Endometrial microvascular endothelial cells (primary cell): Measurements from ENCODE around the gene IL18BP. TPM values are rescaled to one million over a fixed set of nuclear protein-coding genes. Genes with fewer than 3 reads are reported as not detected.

Source experiments
- in situ Hi-C: cut with HindIII; loops from 2 replicates; pipeline ENCODE4 v1.10.0; 2017; ENCODE audit warnings: low sequenced_read_pairs, low pct_unique_long_range_greater_than_20kb; ENCODE audit errors: inconsistent ontology term
- total RNA-seq: library from RNA; depleted of rRNA; stranded (reverse); fragments of >200 nt; gene quantifications from one replicate; pipeline ENCODE4 v1.2.3, GENCODE V29; 2015; ENCODE audit errors: inconsistent ontology term

Gene IL18BP
- total RNA-seq = 8.8 TPM

DNA sequence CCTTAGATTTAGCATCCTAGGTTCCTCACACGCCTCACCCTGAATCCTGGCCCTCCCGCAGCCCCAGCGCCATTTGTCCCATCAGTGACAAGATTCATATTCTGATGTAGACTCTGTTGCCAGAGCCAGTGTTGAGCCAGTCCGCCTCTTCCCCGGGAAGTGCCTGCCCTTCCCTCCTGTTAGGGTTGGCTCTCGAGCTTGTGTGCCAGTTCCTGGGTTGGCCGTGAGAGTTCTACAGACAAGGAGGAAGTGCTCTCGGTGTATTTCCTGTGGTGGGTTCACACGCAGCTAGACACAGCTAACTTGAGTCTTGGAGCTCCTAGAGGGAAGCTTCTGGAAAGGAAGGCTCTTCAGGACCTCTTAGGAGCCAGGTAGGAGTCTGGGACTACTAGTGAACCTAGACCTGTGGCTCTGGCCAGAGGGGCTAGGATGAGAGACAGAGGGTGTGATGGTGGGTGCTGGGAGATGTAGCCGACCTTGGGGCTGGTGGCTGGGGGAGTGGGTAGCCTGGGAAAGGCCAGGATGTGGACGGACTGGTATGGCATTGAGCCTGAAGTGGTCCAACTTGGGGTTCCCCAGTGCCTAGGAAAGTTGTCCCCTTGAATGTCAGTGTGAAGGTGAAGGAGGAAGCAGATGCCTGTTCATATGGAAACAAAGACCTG lies at the start of gene IL18BP:
Gene IL18BP, plus strand, starts transcription at position 261 of the 662 bp plus-strand sequence. CDS start 1,076 bp downstream, outside the sequence.
- in situ Hi-C loops = no loop called here

DNA sequence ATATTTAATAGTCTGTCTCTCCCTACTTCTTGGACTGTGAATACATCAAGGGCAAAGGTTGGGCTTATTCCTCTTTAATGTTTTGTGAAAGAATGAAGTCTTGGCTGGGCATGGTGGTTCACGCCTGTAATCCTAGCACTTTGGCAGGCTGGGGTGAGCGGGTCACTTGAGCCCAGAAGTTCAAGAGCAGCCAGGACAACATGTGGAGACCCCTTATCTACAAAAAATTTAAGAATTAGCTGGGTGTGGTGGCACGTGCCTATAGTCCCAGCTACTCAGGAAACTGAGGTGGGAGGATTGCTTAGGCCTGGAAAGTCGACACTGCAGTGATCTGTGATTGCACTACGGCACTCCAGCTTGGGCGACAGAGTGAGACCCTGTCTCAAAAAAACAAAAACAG lies 49.7 kb upstream of the IL18BP start:
- in situ Hi-C loops = no loop called here

DNA sequence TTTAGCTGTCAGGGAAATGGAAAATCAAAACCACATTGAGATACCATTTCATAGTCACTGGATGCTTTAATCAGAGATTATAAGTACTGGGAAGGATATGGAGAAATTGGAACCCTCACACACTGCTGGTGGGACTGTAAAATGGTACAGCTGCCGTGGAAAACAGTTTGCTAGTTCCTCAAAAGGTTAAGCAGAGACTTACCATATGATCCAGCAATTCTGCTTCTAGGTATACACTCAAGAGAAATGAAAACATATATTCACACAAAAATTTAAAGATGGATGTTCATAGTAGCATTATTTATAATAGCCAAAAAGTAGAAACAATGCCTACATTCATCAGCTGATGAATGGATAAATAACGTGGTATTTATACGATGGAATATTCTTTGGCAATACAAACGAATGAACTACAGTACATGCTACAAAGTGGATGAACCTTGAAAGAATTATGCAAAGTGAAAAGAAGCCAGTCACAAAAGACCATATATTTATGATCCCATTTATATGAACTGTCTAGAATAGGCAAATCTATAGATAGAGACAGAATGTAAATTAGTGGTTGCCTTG lies 46.9 kb upstream of the IL18BP start:
- in situ Hi-C loops = no loop called here

DNA sequence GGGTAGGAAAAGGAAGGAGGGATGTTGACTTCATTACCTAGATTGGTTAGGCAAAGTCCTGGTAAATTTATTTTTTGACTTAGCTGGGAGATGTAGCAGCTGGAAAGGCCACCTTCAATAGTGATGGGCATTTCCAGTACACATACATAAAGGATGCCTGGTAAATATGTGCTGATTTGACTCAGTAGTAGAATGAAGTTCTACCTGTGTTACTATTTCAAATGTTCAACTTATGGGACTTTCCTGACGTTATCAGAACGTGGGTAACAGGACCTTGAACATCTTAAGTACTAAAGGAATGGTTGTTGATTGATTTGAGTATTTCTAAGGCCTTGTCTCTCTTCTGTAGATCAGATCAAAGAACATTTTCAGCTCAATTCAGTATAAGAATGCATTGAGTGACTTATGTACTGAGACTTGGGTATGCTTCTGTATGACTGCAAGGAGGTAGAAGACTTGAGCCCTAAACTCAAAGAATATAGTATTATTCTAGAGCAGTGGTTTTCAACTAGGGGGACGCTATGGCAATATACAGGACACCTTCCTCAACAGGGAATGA lies 42.7 kb upstream of the IL18BP start:
- in situ Hi-C loops = no loop called here

DNA sequence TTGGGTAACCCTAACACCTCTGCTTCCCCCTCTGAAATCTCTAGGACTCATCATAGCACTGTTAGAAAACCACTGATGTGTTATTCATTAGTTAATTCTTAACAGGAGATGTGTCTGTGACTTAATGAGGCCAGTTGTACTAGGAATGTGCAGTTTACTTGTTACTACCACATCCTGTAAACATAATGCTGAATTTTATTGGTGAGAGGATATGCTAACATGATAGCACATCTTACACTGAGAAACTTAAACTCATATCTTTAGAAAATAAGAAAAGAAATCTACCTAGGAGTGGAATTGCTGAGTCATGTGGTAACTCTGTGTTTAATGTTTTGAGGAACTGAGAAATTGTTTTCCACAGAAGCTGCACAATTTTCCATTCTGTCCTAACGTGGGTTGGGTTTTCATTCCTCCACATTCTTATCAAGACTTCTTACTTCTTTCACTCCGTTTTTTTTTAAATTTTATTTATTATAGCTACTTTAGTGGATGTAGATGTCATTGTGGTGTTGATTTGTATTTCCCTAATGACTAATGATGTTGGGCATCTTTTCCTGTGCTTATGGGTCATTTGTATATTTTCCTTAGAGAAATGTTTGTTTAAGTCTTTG lies 36.2 kb upstream of the IL18BP start:
- in situ Hi-C loops = no loop called here

DNA sequence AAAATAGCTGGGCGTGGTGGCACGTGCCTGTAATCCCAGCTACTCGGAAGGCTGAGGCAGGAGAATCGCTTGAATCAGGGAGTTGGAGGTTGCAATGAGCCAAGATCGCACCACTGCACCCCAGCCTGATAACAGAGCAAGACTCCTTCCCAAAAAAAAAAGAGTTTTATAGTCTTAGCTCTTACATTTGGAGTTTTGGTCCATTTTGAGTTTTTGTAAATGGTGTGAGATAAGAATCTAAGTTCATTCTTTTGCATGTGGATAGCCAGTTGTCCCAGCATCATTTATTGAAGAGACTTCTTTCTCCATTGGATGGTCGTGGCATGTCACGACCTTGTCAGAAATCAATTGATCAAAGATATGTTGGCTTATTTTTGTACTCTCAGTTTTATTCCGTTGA lies 35.2 kb upstream of the IL18BP start:
- in situ Hi-C loops = no loop called here

DNA sequence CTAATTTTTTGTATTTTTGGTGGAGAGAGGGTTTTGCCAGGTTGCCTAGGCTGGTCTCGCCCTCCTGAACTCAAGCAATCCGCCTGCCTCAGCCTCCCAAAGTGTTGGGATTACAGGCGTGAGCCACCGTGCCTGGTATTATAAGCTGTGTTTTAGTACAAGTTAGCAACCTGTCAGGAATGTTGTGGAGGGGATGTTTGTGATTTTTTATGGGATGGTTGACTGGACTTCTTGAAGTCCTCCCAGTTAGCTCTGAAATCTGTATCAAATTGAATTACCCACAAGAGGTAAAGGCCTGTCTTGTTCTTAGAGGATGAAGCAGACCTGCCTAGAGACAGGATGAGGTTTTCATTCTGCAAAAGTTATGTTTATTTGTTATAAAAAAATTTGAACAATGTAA lies 34.1 kb upstream of the IL18BP start:
- in situ Hi-C loops = no loop called here

DNA sequence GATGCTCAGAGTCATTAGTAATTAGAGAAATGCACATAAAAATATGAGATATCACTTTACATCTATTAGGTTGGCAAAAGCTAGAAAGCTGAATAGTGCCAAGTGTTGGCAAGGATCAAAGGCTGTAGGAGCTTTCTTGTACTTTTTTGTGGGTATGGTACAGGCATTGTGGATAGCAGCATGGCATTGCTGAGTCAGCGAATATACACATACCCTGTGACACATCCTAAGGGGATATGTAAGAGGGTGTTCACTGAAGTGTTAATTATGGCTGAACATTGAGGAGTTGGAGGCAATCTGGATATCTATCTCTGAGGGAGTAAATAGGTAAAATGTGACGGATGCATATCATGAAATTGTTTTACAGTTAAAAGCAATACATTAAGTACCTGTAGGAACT lies 27.0 kb upstream of the IL18BP start:
- in situ Hi-C loops = no loop called here

DNA sequence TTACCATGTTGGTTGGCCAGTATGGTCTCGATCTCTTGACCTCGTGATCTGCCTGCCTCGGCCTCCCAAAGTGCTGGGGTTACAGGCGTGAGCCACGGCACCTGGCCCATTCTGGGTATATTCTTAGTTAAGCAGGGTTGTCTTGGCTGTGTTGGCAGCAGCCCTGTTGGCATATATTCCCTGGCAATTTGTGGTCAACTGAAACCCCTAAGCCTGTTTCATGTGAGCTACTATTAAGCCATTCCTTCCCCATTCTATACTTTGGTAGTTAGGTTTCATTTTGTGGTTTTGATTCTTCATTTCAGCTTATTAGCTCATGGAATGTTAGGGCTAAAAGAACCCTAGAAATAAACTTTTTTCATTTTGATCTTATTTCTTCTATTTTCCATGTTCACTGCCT lies 22.2 kb upstream of the IL18BP start:
- in situ Hi-C loops = no loop called here

DNA sequence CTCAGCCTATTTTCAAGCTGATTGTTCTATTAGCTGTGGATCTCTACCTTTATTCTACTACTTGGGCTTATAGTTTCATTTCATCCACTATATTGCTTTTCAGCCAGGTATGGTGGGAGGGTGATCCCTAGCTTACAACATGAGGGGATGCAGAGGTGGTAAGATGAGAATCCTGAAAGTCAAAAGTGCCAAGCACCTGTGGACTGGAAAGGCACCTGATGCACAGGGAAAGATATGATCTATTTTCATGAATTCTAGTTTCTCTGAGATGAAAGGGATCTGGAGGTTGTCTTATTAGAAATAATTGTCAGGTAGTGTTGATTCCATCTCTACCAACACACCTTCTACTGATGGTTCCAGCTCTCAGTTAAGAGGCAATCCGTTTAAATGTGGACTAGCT lies 21.6 kb upstream of the IL18BP start:
- in situ Hi-C loops = no loop called here

DNA sequence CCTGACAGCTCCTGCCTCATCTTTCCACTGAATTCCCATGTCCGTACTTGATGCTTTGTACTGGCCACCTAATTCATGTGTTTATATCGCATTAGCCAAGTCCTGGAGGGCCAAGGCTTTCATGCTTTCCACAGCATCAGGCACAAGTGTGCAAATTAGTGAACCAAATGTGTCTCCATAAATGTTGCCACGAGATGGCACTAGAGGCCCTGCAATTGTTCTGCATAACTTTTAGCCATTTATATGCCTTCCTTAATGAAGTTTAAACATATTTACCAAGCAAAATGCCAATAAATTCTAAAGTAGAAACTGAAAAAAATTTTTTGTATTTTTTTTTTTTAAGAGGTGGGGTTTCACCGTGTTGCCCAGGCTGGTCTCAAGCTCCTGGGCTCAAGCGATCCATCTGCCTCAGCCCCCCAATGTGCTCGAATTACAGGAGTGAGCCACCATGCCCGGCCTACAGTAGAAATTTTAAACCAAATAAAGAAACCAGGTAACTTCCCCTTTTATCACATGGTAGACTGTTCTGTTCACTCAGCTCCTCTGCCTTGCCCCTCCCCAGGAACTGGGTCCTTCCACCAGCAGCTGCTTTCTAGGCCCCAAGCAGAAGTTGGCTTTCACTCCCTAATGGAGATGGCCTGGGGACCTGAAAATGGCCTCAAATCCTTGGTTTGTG lies 20.8 kb upstream of the IL18BP start:
- in situ Hi-C loops = no loop called here

DNA sequence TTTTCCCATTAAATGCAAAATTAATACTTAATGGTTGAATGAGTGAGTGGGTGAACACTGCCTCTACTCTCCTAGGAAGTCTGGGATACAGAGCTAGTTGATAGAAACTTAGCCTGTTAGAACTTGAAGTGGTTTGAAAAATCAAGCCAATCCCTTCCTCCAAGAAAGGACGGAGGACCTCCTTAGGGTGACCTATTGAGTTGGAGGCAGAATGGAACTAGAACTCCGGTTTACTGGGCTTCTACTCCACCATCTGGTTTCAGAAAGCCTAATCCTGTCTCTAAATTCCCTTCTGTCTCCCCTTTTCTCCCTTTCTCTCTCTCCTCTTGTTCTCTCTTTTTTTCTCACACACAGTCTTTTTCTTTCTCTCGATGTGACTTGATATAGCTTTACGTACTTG lies 19.6 kb upstream of the IL18BP start:
- in situ Hi-C loops = no loop called here

DNA sequence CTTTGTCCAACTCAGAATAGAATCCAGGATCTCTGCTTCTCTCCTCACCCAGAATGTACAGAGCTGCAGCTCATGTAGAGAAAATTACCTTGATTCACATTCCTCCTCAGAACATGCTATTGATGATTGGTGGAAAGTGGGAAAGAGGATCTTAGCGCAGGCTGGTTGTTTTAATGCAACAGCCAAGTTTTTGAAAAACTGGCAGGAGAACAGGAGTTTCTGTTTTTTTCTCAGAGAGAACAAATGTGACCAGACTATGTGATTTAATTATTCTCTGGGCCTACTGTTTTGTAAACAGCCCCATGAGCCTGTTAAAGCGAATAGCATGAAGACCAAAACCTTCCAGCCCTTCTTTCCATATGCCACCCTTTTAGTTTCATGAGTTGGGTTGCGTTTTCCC lies 19.1 kb upstream of the IL18BP start:
- in situ Hi-C loops = no loop called here

DNA sequence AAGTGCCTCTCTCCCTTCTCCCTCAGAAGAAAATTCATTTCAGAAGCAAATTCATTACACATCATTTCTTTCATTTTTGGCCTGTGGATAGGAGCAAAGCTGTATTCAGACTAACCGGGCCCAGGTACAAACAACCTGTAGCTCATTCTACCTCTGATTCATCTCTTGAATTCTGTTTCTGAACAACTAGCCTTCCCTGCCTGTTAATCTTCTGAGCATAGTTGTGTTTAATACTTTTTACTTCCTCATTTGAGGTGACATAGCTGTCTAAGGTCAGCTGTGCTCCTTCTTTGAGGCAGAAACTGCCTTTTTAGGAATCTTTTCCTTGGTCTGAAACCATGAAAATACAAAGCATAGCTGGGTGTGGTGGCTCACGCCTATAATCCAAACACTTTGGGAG lies 12.6 kb upstream of the IL18BP start:
- in situ Hi-C loops = no loop called here

DNA sequence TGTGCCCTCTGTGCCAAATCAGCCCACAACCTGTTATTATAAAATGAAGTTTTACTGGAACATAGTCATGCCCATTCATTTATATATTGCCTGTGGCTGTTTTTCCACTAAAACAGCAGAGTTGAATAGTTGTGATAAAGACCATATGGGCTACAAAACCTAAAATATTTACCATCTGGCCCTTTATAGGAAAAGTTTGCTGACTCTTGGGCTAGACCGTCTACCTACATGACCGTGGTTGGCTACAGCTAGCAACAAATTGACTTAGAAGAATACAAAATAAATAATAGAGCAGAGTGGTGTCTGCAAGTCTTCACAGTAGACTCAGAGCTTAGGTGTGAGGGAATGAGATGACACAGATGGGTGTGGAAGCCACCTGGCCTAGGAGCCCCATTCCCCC lies 11.2 kb upstream of the IL18BP start:
- in situ Hi-C loops = no loop called here

DNA sequence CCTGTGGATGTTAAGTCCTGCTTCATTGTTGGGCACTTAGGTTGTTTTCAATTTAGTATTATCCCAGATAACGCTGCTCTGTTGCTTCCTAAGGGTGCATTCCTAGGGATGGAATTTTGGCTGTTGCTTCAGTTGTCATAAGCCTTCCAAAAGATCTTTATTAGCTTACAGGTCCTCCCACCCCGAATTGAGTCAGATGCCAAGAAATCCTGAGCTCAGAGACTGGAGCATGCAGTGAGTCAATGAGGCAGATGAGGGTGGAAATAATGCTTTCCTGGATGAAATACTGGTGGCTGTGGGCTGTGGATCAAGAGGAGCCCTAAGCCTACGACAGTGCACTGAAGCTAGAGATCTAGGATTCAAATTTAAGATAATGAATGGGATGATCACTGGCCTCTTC lies 10.7 kb upstream of the IL18BP start:
- in situ Hi-C loops = no loop called here

DNA sequence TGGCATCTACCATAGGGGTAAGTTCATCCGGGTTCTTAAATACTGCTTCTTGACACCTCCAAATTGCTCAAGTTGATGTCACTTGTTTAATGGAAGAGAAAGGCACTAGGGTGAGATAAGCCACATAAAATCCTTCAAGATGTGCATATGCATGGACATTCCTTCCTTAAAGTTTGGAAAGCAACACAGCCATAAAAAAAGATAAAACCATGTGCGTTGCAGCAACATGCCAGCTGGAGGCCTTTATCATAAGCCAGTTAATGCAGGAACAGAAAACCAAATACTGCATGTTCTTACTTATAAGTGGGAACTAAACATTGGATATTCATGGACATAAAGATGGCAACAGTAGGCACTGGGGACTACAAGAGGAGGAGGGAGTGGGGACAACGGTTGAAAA lies 8.0 kb upstream of the IL18BP start:
- in situ Hi-C loops = no loop called here

DNA sequence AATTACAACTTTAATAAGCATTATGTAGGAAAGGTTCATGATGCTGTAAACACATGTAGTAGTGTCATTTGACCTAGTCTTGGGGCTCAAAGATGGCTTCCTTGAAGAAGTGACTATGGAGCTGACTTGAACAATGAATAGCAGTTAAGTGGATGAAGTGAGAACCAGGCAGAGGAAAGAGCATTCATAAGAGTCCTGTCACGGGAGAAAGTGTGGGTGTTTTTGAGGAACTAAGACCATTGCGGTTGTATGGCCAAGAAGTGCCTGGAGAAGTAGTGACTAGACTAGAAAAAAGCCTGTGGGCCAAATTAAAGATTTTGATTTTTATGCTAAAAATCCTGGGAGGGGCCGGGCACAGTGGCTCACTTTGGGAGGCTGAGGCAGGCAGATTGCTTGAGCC lies 7.2 kb upstream of the IL18BP start:
- in situ Hi-C loops = no loop called here

DNA sequence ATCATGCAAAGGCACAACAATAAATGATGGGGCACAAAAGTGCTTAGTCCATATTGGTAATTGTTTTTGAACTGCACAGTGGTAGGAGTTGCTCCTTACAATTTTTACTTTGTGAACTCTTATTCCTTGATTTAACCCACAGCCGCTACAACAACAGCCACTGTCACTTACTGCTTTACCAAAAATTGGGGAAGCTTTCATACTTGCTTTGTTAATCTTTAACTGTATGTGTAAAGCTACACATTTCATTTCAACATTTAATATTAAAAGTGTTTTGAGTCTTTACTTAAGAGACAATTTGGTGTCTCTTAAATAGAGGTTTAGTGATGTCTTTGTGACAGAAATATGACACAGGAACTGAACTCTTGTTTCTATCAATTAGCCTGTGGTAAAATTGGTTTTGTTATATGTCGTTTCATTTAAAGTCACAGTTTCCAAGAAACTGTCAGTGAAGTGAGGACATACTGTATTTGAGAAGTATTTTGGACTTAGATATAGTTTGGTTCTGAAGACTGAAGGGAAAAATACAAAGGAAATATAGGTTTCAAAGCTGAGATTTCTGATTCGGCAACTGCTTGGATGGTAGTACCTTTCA lies 6.5 kb upstream of the IL18BP start:
- in situ Hi-C loops = no loop called here
